ENCODE data around the gene CACNA1E.
A peak's percentile ranks its signal among the peaks of the same experiment; 100 is the strongest.

Gene CACNA1E

GRCh38 chr1:181483285-181484195 is at the start of gene CACNA1E:
Gene CACNA1E, plus strand, starts transcription at chr1:181483517. Its CDS starts 228 bp downstream, at chr1:181483745.
- no peak for DNase-seq (ENCODE audit: low read depth)

- DNase-seq (ENCODE audit: low read depth), result no peak
Measured at GRCh38 chr1:181433931-181434330, 49.4 kb upstream of the CACNA1E start.

- no peak for DNase-seq (ENCODE audit: low read depth)
Measured at GRCh38 chr1:181438013-181438412, 45.3 kb upstream of the CACNA1E start.

GRCh38 chr1:181440510-181440909 is 42.8 kb upstream of the CACNA1E start:
- DNase-seq (ENCODE audit: low read depth), result no peak

GRCh38 chr1:181442181-181442525 is 41.2 kb upstream of the CACNA1E start:
- DNase-seq (ENCODE audit: low read depth), result no peak

GRCh38 chr1:181443231-181443853 is 40.0 kb upstream of the CACNA1E start:
- no peak for DNase-seq (ENCODE audit: low read depth)

- DNase-seq (ENCODE audit: low read depth), result no peak
Measured at GRCh38 chr1:181445436-181445835, 37.9 kb upstream of the CACNA1E start.

- DNase-seq (ENCODE audit: low read depth), result no peak
Measured at GRCh38 chr1:181448461-181448860, 34.9 kb upstream of the CACNA1E start.

- DNase-seq (ENCODE audit: low read depth), result no peak
Measured at GRCh38 chr1:181451661-181452230, 31.6 kb upstream of the CACNA1E start.

- DNase-seq (ENCODE audit: low read depth), result peak; percentile 3
Measured at GRCh38 chr1:181452746-181453145, 30.6 kb upstream of the CACNA1E start.

GRCh38 chr1:181453541-181454201 is 29.6 kb upstream of the CACNA1E start:
- DNase-seq (ENCODE audit: low read depth), result no peak

GRCh38 chr1:181456551-181456950 is 26.8 kb upstream of the CACNA1E start:
- DNase-seq (ENCODE audit: low read depth), result no peak

- DNase-seq (ENCODE audit: low read depth), result no peak
Measured at GRCh38 chr1:181458419-181458818, 24.9 kb upstream of the CACNA1E start.

- no peak for DNase-seq (ENCODE audit: low read depth)
Measured at GRCh38 chr1:181459067-181459466, 24.2 kb upstream of the CACNA1E start.

GRCh38 chr1:181469829-181470228 is 13.5 kb upstream of the CACNA1E start:
- peak; percentile 83 for DNase-seq (ENCODE audit: low read depth)

- no peak for DNase-seq (ENCODE audit: low read depth)
Measured at GRCh38 chr1:181475580-181475979, 7.7 kb upstream of the CACNA1E start.

- no peak for DNase-seq (ENCODE audit: low read depth)
Measured at GRCh38 chr1:181476581-181476980, 6.7 kb upstream of the CACNA1E start.

GRCh38 chr1:181478306-181478705 is 5.0 kb upstream of the CACNA1E start:
- no peak for DNase-seq (ENCODE audit: low read depth)

GRCh38 chr1:181479137-181479745 is 4.1 kb upstream of the CACNA1E start:
- DNase-seq (ENCODE audit: low read depth), result peak; percentile 64

GRCh38 chr1:181482001-181482430 is 1.3 kb upstream of the CACNA1E start:
- DNase-seq (ENCODE audit: low read depth), result no peak

- DNase-seq (ENCODE audit: low read depth), result peak; percentile 7
Measured at GRCh38 chr1:181482521-181483284, 614 bp upstream of the CACNA1E start.

Data from EH (cell line).